HG03175 (cell line): ENCODE measurements around the gene GUCY1B1.
"Not testable (repeated sequence)": the region's sequence is repeated elsewhere in the genome, so short reads cannot be mapped to it uniquely, and the experiment has no call there.

Source experiments
- ATAC-seq: cut with Tn5 transposase; IDR thresholded peaks from one replicate; pipeline ENCODE4 v1.9.1; 2021; ENCODE audit warnings: mild to moderate bottlenecking, moderate library complexity; ENCODE audit not compliant: unreplicated experiment

The GUCY1B1 gene

GRCh38 chr4:155797581-155797980, 38.8 kb downstream of the GUCY1B1 start:
- not testable (repeated sequence) for ATAC-seq

- ATAC-seq = no peak
Measured at GRCh38 chr4:155799116-155799793, 40.4 kb downstream of the GUCY1B1 start.

- ATAC-seq = no peak
Measured at GRCh38 chr4:155799794-155800123, 40.9 kb downstream of the GUCY1B1 start.

- no peak for ATAC-seq
Measured at GRCh38 chr4:155800685-155801343, 42.0 kb downstream of the GUCY1B1 start.

GRCh38 chr4:155802190-155802959, 43.6 kb downstream of the GUCY1B1 start:
- no peak for ATAC-seq

- no peak for ATAC-seq
Measured at GRCh38 chr4:155805016-155805415, 46.2 kb downstream of the GUCY1B1 start.

GRCh38 chr4:155807021-155807420, 48.2 kb downstream of the GUCY1B1 start:
- ATAC-seq = no peak

- ATAC-seq = peak; percentile 98
Measured at GRCh38 chr4:155809835-155810234, 51.0 kb downstream of the GUCY1B1 start.

- ATAC-seq = no peak
Measured at GRCh38 chr4:155811083-155811482, 52.3 kb downstream of the GUCY1B1 start.

GRCh38 chr4:155818639-155819038, 59.8 kb downstream of the GUCY1B1 start:
- ATAC-seq = no peak

GRCh38 chr4:155819066-155819465, 60.2 kb downstream of the GUCY1B1 start:
- no peak for ATAC-seq

GRCh38 chr4:155820887-155821518, 62.2 kb downstream of the GUCY1B1 start:
- no peak for ATAC-seq

GRCh38 chr4:155822572-155822971, 63.8 kb downstream of the GUCY1B1 start:
- no peak for ATAC-seq

GRCh38 chr4:155828628-155829027, 69.8 kb downstream of the GUCY1B1 start:
- no peak for ATAC-seq

GRCh38 chr4:155832664-155833063, 73.8 kb downstream of the GUCY1B1 start:
- no peak for ATAC-seq

GRCh38 chr4:155837203-155837796, 78.5 kb downstream of the GUCY1B1 start:
- no peak for ATAC-seq

- ATAC-seq = no peak
Measured at GRCh38 chr4:155842080-155842479, 83.3 kb downstream of the GUCY1B1 start.

- ATAC-seq = no peak
Measured at GRCh38 chr4:155846929-155847328, 88.1 kb downstream of the GUCY1B1 start.

GRCh38 chr4:155849042-155849441, 90.2 kb downstream of the GUCY1B1 start:
- ATAC-seq = no peak

GRCh38 chr4:155853189-155853588, 94.4 kb downstream of the GUCY1B1 start:
- no peak for ATAC-seq

- ATAC-seq = no peak
Measured at GRCh38 chr4:155854582-155855226, 95.9 kb downstream of the GUCY1B1 start.
